Anterior cingulate cortex (tissue), 58 donors: ENCODE measurements around the gene LRRIQ3.
A peak's percentile ranks its signal among the peaks of the same experiment; 100 is the strongest.

Source experiments
- DNase-seq, 58 donors: peaks; one replicate each; lab custom pipeline; 2025; lab: John Stamatoyannopoulos, UW

The LRRIQ3 gene

DNA sequence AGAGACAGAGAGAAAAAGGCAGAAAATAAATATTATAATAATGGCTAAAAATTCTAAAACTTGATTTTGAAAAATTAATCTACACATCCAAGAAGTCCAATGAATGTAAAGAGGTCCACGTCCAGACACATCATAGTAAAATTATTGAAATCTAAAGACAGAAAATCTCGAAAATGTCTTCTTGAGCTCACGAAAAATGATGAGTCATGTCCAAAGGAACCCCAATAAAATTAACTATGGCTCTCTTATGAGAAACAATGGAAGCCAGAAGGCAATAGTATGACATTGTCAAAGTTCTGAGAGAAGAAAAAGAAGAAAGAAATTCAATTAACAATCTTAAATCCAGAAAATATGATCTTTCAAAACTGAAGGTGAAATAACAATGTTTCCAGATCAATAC lies 84.6 kb downstream of the LRRIQ3 start:
- no peak for DNase-seq

DNA sequence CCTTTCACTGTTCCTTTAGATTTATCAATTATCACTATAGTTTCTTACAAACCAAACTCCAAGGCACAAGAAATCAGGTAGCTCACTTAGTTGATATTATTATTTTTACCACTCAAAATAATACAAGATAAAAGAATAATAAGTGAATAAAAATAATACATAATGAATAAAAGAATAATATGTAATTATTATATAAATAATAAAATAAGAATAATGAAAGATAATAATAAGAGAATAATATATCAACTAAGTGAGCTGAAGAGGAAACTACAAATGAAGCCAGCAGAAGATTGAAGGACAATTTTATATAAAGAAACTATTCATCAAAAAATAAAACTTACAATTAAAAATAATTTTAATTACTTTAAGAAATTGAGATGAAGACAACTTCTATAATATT lies 90.6 kb downstream of the LRRIQ3 start:
- no peak for DNase-seq

DNA sequence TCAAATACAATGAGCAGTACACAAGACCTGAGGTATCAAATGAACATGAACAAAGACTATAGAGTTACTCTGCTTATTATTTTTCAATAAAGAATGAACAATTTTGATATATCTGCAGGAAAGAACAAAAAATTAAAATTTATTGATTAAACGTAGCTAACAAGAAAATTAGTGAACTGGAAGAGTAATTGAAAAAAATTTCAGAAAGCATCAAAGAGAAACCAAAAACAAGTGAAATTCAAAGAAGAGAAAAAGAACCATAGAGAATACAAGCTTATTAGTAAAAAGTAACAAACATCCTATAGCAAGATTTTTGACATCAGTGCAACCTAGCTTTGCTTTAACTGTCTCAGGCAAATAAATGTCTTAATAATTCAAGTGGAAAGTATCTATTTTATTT lies 106.6 kb downstream of the LRRIQ3 start:
- DNase-seq = no peak

DNA sequence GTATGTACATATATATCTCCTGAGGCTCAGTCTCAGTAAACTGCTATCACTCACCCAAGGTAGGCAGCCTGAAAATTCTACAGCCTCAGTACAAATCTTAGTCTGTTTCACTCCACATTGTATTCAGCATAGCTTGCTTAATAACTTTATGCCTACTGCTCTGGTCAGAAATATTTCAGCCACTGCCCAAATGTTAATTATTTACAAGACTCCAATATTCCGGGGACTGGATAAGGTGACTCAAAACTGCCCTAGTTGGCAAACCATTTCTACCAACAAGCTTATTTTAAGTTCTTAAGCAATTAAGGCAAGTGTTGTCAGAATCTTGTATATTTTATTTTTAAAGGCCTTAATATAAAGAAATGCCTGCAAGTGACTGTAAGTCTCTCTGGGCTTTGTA lies 114.8 kb downstream of the LRRIQ3 start:
- no peak for DNase-seq

DNA sequence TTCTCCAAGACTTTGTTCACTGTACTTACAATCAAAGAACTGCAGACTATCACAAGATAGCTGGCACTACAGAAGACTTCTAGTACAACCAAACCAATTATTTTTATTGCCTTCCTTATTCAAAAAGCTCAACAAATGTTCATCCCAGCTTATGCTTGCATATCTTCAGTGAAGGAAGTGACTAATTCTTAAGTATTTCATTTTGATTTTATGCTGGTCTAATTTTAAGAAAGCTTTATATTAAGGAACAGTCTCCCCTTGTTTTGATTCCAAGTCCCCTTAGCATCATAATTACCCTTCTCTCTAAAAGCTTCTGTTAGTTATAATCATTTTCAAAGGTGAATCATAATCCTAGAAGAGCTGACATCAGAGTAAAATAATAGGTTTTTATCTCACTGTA lies 132.9 kb downstream of the LRRIQ3 start:
- DNase-seq = no peak

DNA sequence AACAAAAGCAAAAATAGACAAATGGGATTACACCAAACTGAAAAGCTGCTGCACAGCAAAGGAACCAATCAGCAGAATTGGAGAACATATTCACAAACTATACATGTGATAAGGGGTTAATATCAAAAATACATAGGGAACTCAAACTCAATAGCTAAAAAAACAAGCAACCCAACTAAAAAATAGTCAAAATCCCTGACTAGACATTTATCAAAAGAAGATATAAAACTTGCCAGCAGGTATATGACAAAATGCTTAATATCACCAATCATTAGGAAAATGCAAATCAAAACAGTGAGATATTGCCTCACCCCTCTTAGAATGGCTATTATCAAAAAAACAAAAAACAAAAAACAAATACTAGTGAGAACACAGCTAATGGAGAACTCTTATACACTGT lies 140.3 kb downstream of the LRRIQ3 start:
- no peak for DNase-seq

DNA sequence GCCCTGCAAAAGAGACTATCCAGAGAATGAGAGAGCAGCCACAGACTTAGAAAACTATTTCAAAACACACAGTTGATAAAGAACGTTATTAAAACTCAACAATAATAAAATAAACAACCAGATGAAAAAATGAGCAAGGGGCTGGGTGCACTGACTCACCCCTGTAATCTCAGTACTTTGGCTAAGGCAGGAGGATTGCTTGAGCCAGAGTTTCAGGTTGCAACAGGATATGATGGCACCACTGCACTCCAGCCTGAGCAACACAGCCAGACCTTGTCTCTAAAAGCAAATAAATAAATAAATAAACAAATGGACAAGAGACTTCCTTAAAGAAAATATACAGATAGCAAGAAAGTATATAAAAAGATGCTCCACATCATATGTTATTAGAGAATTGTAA lies 144.6 kb downstream of the LRRIQ3 start:
- DNase-seq = no peak

DNA sequence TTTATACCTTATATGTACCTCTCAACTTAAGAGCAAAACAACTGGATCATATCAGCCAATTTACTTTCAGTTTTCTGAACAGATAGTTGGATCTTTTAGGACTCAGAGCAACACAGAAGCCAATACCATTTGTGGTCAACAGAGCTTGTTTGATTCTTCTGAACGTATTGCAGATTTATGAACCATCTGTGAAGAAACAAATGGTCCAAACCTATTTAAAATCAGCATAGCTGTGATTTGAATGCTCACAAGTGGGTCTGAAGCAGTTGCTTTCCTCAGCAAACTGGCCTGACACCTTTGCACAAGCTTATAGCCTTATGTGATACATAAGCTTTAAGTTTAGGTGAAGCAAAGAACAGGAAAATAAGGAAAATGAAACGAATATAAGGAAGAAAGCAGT lies 147.6 kb downstream of the LRRIQ3 start:
- no peak for DNase-seq

DNA sequence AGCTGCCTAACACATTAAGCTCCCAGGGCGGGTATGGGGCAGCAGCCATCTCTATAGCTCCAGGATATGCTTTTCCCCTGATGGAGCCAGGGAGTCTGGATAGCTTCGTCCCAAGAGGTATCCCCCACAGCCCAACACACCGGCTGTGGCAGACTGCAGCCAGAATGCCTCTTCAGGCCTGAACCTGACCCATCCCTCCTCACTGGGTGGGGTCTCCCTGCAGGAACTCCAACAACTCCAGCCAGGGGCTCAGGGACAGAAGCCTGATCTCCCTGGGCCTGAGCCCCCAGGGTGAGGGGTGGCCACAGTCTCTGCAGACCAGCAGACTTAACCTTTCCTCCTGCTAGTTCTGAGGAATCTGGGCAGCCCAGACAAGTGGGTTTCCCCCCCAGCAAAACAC lies 159.9 kb downstream of the LRRIQ3 start:
- no peak for DNase-seq

DNA sequence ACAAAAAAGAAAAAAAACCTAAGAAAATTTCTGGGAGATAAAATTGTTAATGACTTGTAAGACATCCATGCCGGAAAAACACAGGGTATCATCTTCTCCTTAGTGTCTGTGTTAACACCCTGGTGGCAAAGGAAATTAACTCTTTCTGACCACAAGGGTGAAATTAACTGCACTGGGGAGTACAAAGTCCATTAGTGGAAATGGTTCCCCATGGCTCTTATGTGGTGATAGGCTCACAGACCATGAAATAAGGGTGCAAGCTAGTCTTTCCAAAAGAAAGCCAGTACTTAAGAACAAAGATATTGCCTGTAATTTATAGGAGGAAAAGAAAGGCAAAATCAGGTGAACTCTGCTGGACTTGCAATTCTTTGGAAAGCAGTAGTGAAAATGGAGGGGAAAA lies 185.4 kb downstream of the LRRIQ3 start:
- DNase-seq = no peak

DNA sequence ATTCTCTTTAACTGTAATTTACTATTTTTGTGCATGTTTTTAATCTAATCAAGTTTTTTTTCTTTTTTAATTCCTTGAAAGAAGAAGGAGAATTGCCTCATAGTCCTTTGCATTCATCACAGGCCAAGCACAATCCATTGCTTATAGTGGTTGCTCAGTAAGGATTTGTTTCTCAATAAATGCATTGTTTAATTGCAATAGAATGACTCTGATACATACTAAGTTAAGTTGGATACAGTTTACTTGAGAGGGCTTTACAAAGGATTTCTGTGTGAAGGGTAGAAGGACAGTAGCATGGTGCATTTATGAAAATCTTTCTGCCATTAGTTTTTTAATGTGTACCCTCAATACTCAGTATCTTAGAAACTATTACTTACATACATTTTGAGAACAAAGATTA lies 186.2 kb downstream of the LRRIQ3 start:
- no peak for DNase-seq

DNA sequence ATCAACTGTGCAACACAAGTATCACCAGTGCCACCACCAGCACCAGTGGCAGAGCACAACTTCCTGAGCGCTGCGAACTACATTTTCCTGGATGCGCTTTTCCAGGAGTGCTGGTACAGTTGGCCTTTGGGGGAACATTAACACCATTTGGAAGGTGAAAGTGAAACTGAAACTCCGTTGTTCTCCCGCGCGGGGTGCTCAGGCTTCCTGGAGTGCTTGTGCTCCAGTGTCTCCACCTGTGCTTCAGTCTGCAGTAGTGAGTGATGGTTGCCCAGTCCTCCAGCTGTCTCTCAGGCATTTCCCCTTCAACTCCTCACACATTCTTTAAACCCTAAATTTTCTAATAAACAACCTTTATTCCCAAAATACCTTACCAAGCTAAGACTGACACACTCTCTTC lies 187.8 kb downstream of the LRRIQ3 start:
- no peak for DNase-seq

DNA sequence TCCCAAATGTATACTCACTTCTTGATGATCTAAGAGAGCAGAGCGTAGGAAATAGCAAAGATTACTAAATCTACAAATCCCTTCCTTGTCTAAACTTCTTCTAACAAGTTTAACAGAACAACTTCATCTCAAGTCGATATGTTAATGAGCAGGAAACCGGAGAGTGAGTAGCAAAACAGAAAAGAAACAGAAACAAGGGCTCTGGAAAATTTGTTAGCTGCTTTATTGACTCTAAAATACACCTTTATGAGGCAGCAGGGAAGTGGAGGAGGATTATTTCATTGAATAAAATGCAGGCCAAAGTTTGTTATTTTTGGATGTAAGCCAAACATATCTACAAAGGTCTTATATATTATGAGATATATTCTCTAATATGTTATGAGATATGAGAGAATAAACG lies 192.4 kb downstream of the LRRIQ3 start:
- no peak for DNase-seq

DNA sequence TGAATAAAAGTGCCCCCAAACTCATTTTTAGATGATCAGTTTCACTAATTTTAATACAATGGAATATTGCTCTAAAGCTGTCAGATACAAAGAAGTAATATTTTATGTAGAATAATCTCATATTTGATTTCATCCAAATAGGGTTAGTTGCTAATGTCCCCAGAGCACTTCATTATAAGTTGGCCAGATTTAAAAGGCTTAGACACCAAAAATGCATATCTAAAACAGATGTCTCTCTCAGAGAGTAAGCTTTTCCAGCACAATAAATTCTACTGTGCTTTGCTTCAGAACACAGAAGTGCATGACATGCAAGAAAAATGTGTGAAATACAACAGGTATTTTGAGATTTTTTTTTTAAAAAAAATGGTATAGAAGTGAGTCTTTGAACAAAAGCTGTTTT lies 194.2 kb downstream of the LRRIQ3 start:
- no peak for DNase-seq

DNA sequence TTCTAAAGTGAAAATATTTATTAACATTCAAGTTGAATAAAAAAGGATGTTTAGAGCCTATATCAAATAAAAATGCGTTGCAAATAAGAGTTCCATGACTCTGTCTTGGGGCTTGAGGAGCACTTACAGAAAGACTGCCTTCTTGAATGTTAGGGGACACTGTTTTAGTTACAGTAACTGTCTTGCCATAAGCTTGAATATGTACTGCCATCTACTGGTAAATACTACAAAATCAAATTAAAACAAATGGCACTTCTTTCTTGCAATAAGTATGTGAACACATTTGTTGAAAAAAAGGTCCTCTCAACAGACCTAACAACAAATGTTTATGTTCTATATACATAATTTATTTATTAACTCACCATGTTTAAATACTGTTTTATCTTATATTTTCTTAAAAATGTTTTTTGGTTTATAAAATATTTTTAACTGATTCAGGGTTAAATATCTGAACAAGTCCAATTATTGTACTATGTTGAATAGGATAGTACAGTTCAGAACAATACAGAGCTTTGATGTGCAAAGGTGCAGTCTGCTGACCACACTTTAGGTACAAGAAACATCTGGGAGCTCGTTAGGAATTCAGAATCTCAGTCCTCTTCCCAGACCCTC lies 199.5 kb downstream of the LRRIQ3 start:
- DNase-seq = peak in 1 of 58 donors; percentile 12

DNA sequence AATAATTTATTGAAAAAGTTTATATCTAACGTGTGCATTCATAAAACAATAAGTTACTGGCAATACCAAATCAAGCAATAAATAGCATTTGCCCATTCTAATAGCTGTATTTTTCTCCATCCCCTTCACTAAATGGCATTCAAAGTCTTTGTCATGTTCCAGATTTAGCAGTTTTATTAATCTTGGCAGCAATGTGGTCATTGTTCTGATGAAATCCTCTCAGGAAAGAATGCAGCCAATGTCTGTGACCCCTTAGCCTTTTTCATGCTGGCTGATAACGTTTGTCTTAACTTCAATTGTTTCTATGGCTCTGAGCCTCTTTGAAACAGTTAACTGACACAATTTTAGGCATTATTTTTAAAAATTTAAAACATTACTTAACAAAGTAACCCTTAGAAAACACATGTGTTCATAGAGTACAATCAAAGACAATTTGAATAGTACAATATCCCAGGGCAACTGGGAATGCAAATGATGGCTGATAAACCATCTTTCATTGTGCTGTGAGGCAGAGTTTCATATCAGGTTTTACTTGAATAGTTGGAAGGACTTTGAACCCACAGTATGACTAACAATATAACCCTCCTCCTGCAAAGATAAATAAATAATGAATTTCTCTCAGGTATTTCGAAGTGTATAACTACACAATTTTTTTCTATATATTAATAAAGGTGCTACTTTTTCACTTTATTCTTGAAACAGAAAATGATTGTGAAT lies 217.5 kb downstream of the LRRIQ3 start:
- DNase-seq = peak in 1 of 58 donors; percentile 2

DNA sequence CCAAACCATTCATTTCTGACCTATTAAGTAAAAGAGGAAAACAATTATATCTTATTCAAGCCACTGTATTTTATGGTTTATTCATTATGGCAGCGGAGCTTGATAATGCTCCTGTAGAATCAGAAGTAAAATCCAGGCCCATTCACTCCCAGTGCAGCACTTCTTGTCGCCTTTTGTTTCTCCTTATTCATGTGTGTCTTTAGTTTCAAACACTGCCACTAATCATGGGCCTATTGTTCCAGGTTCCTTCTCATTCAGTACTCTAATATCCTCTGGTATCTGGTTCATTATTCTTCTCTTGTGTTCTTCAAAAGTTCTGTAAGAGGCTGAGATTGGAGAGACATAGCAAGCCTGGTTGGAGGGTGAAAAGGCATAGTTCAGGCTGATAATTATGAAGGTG lies 218.3 kb downstream of the LRRIQ3 start:
- no peak for DNase-seq

DNA sequence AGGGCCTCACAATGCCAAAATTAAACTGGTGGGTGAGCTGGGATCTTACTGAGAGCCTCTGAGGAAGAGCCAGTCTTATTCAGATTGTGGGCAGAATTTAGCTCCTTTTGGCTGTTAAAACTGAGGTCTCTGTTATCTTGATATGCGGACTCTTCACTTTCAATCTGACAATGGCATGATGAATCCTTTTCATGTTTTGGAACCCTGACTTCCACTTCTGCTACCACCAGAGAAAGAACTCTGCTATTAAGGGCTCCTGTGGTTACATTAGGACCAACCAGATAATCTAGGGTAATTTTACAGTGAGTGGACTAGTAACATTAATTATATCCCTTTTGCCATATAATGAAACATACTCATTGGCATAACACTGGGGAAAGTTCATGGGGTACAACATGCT lies 219.0 kb downstream of the LRRIQ3 start:
- DNase-seq = no peak
